ENCODE data around the gene FZD10.

DNA sequence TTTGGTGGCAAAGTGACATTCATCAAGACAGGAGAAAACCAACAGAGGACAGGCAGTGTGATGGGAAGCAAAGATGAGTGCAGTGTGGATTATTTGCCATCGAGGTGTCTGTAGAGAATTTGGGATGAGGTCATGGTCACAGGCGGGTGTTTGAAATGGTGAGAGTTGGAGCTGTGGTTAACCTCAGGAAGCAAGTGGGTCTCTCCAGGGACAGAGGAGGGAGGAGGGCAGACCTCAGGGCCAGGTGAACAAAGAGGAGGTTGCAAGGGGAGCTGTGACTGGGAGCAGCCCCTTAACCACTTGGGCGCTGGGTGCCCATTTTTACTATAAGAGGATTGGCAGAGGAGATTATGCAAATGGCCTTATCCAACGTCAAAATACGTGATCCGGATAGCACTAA, 7.0 kb downstream of the FZD10 start:
- TF ChIP-seq TAF1 (IDR thresholded peaks at IDR 0.05; ENCODE audit: borderline replicate concordance, insufficient read depth, low read length) (no peak), FOXP2 (optimal IDR thresholded peaks at IDR 0.05; ENCODE audit: borderline replicate concordance, extremely low read depth, extremely low read length, insufficient read depth) (no peak)
